Suppressor macrophage treated with lipopolysaccharide for 1 hour (primary cell): ENCODE results near the gene HLA-A.

Experiments
- DNase-seq, 3 donors: peaks; one replicate each; pipeline ENCODE4 v3.0.0-alpha.2; 2020 to 2022

HLA-A gene

GRCh38 chr6:29990931-29991330 lies 48.6 kb downstream of the HLA-A start:
- DNase-seq = peak in 1 of 3 donors; percentile 65

GRCh38 chr6:29992807-29993206 lies 50.5 kb downstream of the HLA-A start:
- peak; percentile 69 to 88 (median 79) for DNase-seq

- no peak for DNase-seq
These were observed 52.5 kb downstream of the HLA-A start for GRCh38 chr6:29994826-29995225.

- DNase-seq = peak; percentile 41 to 66 (median 58)
These were observed 53.0 kb downstream of the HLA-A start for GRCh38 chr6:29995340-29995777.
